NCI-H1436 (cell line): ENCODE results near the gene STK24.
"Not testable (repeated sequence)": the region's sequence is repeated elsewhere in the genome, so short reads cannot be mapped to it uniquely, and the experiment has no call there.

Experiments used
- DNase-seq: peaks from one replicate; lab custom pipeline; 2025; lab: John Stamatoyannopoulos, UW

STK24 gene

DNA sequence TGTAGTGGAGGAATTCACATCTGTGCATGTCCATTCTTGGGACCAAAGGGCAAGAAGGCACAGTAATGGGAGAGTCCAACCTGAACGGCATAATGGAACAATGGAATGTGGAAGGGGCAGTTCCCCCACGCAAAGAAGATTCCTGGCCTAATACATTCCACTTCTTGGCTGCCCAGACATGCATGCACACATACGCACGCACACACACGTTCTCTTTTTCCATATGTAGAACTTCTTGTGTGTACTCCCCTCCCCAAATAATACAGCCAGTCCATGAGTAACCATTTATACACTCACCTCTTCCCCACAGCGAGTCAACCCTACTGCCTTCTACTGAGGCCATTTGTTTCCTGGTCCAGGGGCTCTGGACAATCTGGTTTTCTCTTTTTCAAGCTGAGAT, 6.0 kb upstream of the STK24 start:
- DNase-seq: no peak

DNA sequence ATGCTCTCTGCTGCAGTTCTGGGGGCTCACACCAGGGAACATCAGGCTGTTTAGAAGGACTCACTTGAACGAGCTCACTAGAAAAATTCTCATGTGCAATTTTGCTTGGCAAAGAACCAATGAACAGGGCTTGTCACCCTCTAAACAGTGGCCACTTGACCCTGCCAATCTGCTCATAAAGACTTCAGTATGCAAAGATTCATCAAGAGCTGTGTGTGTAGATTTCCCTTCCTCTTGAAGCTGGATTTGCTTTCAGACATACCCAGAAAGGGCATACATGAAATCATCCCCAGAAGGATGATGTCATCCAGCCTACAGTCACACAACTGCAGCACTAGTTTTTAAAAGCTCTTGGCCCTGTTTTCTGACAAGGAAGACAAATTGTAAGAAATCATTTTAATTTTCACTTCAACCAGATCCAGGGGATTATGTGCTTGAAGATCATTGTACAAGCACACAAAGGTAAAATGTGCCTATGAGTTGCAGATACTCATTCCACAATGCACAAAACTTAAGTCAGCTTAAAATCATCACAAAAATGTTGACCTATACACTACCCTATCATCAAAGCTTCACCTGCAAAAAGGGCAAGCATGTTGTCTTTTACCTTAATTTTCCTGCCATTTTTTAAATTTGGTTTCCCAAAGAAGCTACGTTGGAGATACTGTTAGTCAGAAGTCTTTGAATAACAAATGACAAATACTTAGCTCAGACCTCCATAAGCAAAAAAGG, 5.2 kb upstream of the STK24 start:
- no peak for DNase-seq

DNA sequence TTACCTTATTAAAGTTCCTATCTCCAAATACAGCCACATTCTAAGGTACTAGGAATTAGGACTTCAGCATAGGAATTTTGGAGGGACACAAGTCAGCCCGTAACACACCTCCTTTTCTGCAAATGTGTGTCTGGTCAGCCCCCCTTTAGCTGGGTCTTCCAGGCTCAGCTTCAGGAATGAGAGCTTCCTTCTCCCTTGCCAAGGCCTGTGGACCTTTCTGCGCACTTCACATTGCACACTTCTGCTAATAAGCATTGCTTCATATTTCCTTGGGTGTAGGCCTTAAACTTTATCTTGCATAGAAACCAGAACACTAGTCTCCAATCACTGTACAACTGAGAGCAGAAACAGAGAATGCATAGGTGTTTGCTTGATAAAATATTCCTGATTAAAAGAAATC, 4.5 kb upstream of the STK24 start:
- no peak for DNase-seq

DNA sequence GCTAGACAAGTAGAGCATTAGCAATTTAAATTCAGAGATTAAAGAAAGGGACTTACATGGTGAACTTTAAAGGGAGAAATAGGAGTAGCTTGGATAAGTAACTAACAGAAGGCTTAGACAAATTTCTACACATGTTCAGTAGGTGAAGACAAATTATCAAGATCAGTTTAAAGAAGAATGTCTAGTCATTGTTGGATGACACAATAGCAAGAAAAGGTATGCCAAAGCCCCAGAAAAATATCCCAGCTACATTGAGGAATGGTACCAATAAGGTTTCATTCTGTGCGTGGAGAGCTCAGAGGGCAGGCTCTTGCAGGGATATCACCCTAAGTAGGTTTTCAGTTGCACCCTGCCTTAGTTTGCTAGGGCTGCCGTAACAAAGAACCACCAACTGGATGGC, 3.5 kb upstream of the STK24 start:
- no peak for DNase-seq

- no peak for DNase-seq
Measured at GRCh38 chr13:98577836-98578285, 954 bp upstream of the STK24 start.

GRCh38 chr13:98576200-98576945, 534 bp downstream of the STK24 start:
- DNase-seq: no peak

- no peak for DNase-seq
Measured at GRCh38 chr13:98575904-98576199, 1.1 kb downstream of the STK24 start.

GRCh38 chr13:98575009-98575903, 1.7 kb downstream of the STK24 start:
- DNase-seq: no peak

DNA sequence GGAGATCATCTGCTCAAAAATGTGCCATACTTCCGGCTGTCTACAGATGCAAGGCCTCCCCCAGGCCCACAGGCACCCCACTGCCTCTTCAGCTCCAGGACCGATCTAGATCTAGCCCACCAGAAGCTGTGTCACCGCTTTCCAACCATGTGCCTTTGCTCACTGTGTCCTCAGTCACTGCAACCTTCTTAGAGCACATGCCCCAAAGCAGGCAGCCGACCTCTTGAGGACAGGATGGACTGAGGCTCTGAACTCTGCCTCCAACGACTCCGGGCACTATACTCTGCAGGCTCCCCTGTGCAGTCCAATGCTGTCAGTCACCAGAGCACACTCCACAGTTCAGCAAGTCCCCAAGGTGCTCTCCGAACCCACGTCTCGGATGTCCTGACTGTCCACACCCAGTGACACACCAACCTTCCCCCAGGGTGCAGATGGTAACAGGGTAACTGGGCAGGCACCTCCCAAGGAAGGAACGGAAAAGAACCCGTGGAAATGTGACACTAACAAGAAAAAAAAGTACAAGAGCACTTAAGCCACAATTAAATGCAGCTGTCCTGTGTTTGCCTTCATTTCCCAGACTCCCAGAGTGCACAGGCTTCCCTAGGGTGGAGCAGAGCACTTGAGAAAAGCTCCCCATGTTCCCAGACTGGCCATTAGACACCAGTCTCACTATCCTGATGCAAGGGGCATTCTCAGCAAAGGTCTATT, 4.8 kb downstream of the STK24 start:
- no peak for DNase-seq

DNA sequence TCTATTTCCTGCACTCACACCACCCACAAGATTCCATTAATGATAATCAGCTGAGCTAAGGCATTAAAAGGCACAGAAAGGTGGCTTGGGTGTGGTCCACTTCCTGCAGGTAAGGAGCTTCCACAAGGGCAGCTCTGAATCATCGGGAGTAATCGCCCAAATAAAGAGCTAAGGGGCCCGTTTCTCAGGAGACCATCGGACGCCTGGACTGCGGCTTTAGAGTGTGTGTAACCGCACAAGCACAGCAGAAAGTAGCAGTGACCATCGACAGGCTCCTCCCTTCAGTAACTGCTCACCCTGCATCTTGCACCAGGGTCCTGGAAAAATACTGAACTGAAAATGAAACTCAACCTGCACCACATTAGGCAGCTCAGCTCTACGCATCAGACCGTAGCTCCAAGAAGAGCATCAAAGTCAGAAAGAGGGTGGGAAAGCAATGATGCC, 6.0 kb downstream of the STK24 start:
- no peak for DNase-seq

DNA sequence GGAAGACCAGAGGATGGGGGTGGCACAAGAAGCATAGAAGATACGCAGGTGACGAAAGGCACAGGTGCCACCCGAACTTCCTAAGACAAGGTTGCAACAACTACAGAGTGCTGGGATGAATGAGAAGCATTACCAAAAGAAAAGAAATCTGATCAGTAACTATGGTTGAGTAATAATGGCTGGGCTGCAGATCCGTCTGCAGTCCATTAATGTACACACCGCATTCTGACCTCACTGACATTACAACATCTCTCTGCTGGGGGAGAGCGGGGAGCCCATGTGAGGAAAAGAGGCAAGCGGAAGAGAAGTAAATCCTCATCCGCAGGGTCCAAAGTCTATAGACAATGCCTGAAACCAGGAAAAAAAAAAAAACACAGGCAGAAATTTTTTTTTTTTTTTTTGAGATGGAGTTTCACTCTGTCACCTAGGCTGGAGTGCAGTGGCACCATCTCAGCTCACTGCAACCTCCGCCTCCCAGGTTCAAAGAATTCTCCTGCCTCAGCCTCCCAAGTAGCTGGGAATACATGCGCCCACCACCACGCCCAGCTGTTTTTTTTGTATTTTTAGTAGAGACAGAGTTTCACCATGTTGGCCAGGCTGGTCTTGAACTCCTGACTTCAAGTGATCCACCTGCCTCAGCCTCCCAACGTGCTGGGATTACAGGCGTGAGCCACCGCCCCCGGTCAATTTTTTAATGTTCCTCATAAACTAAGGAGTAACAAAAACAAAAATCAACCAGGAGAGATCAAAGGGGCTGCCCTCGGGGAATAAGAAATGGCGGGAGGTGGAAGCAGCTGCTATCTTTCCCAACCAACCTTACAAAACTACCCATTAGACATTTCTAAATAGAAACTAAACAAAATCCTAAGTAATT, 7.2 kb downstream of the STK24 start:
- DNase-seq: not testable (repeated sequence)

DNA sequence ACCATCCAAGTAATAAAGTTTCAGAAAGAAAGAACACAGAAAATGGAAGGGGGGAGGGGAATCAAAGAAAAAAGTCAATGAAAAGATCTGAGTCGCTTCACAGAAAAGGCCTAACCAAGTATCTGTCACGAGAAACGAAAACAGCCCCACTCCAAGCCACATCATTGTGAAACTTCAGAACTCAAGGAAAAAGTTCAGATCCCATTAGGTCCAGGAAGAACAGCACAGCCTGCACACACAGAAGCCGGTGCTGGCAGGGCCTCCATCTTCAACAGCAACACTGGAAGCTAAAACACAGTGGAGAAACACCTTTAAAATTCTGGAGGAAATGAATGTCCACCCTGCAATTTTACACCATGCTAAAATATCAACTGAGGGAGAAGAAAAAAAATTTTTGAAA, 8.0 kb downstream of the STK24 start:
- no peak for DNase-seq

GRCh38 chr13:98567140-98567539, 9.8 kb downstream of the STK24 start:
- no peak for DNase-seq

GRCh38 chr13:98565726-98566565, 11.0 kb downstream of the STK24 start:
- DNase-seq: no peak

- DNase-seq: no peak
Measured at GRCh38 chr13:98564204-98564603, 12.7 kb downstream of the STK24 start.

GRCh38 chr13:98563071-98563470, 13.8 kb downstream of the STK24 start:
- no peak for DNase-seq

DNA sequence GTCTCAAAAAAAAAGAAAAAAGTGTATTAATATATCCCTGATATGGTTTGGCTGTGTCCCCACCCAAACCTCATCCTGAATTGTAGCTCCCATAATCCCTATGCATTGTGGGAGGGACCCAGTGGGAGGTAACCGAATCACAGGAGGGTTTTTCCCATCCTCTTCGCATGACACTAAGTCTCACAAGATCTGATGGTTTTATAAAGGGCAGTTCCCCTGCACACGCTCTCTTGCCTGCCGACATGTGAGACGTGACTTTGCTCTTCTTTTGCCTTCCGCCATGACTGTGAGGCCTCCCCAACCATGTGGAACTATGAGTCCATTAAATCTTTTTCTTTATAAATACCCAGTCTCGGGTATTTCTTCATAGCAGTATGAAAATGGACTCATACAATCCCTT, 17.7 kb downstream of the STK24 start:
- no peak for DNase-seq

DNA sequence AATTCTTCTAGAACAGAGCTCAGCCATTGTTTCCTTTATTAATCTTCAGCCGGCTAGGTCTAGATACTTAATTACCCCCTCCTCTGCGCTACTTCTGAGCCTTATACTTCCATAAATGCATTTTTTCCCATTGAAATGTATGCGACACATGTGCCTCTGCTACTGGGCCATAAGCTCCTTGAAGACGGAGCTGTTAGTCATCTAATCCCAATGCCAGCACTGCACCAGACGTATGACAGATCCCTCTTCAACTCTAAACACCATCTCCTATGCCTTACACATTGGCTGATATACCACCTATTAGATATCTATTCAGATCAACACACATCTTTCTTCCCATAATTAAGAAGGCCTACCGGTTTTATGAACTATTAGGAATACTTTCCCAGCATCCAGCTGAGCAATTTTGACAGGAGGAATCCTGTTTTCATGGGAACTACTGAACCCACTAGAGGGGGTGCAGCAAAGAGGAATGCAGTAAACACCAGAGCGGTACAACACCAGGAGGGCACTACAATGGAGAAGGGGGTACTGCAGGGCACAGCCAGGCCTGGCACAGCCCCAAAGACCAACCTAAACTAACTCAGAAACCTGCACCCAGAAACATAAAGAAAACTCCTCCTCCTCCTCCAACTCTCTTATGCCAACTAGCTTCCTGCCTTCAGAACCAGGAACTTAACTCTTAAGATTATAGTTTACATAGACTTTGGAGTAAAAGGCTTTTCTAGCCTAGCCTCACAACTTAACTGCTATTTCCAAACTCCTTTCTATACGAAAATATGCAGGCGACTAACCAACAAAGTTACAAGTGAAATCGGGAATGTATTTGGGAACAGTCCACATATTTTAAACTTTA, 18.7 kb downstream of the STK24 start:
- no peak for DNase-seq

- no peak for DNase-seq
Measured at GRCh38 chr13:98556968-98557631, 19.8 kb downstream of the STK24 start.
